ENCODE data around the gene SH3GL3. TPM values are rescaled to one million over a fixed set of nuclear protein-coding genes. Genes with fewer than 3 reads are reported as not detected.

SH3GL3 gene
- total RNA-seq, 1 donor from 2014 or later, result 2.8 TPM

DNA sequence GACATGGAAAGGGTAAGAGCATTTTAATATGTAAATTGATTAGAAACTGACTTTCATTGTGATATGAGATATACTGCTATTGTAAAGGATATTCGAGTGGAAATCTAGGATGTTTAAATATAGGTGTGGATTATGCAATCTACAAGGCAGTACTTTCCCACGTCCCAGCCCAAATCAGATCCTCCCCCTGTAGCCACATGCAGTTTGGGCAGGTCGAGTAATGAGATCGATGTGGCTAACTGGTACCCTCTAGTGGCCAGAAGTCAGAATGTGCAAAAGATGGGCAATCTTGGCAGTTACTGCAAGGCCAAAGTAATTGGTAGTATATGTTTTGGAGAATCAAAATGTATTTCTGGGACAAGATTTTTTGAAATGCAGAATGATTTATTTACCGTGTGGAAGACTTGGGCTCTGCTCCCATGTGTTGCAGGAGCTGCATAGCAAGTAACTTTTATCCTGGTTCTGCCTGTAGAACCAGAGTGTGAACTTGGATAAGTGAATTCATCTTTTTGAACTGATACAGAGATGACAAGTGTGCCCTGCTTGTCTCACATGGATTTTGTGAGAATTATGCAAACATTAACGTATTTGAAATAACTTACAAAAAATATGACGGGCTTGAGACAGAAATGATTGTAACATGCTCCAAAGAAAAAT is 112.3 kb downstream of the SH3GL3 start:
- no peak overlapping the region for H3K4me3 Mint-ChIP-seq (ENCODE audit: unreplicated experiment)
- TF ChIP-seq, protein P1, sequence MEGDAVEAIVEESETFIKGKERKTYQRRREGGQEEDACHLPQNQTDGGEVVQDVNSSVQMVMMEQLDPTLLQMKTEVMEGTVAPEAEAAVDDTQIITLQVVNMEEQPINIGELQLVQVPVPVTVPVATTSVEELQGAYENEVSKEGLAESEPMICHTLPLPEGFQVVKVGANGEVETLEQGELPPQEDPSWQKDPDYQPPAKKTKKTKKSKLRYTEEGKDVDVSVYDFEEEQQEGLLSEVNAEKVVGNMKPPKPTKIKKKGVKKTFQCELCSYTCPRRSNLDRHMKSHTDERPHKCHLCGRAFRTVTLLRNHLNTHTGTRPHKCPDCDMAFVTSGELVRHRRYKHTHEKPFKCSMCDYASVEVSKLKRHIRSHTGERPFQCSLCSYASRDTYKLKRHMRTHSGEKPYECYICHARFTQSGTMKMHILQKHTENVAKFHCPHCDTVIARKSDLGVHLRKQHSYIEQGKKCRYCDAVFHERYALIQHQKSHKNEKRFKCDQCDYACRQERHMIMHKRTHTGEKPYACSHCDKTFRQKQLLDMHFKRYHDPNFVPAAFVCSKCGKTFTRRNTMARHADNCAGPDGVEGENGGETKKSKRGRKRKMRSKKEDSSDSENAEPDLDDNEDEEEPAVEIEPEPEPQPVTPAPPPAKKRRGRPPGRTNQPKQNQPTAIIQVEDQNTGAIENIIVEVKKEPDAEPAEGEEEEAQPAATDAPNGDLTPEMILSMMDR (IDR thresholded peaks at IDR 0.05; ENCODE audit: partially characterized antibody, unreplicated experiment), result peak; percentile 89
- DNase-seq, result peak; percentile 62
- no peaks in the 10 kb centered on the region for H3K36me3 Mint-ChIP-seq (ENCODE audit: unreplicated experiment)
- H3K27me3 Mint-ChIP-seq (ENCODE audit: unreplicated experiment), result no peaks in the 10 kb centered on the region
- no peaks in the 10 kb centered on the region for H3K9me3 Mint-ChIP-seq (ENCODE audit: unreplicated experiment)
- no peaks in the 10 kb centered on the region for H3K4me1 Mint-ChIP-seq (ENCODE audit: low read depth, unreplicated experiment)
- H3K27ac Mint-ChIP-seq (ENCODE audit: unreplicated experiment), result no peak overlapping the region

GRCh38 chr15:83561661-83562060 is 114.5 kb downstream of the SH3GL3 start:
- H3K4me3 Mint-ChIP-seq (ENCODE audit: unreplicated experiment), result no peak overlapping the region
- no peak overlapping the region for H3K27ac Mint-ChIP-seq (ENCODE audit: unreplicated experiment)
- no peak for DNase-seq
- H3K36me3 Mint-ChIP-seq (ENCODE audit: unreplicated experiment), result no peaks in the 10 kb centered on the region
- H3K27me3 Mint-ChIP-seq (ENCODE audit: unreplicated experiment), result no peaks in the 10 kb centered on the region
- peaks cover 2% of the 10 kb centered on the region for H3K9me3 Mint-ChIP-seq (ENCODE audit: unreplicated experiment)
- TF ChIP-seq, protein P1 (IDR thresholded peaks at IDR 0.05; ENCODE audit: partially characterized antibody, unreplicated experiment), result no peak
- H3K4me1 Mint-ChIP-seq (ENCODE audit: low read depth, unreplicated experiment), result no peaks in the 10 kb centered on the region

DNA sequence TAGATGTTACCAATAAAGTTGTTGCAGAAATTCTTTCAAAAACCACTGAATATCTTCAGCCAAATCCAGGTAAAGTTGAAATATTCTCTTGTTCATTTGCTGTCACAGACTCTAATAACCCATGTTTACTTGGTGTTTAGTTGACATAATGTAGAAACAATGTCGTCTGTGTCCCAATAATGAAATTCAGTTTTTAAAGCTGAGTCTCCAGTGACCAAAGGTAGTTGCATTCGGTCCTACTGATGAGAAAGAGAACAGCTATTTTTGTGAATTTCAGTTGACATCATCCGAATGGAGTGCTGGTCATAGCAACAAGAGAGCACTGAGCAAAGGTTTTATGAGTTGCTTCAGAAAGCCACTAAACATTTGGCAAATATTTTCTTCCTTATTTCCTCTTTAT is 118.0 kb downstream of the SH3GL3 start:
- no peak overlapping the region for H3K4me3 Mint-ChIP-seq (ENCODE audit: unreplicated experiment)
- H3K27me3 Mint-ChIP-seq (ENCODE audit: unreplicated experiment), result no peaks in the 10 kb centered on the region
- H3K27ac Mint-ChIP-seq (ENCODE audit: unreplicated experiment), result no peak overlapping the region
- H3K4me1 Mint-ChIP-seq (ENCODE audit: low read depth, unreplicated experiment), result no peaks in the 10 kb centered on the region
- H3K9me3 Mint-ChIP-seq (ENCODE audit: unreplicated experiment), result peaks cover 2% of the 10 kb centered on the region
- TF ChIP-seq, protein P1 (IDR thresholded peaks at IDR 0.05; ENCODE audit: partially characterized antibody, unreplicated experiment), result no peak
- H3K36me3 Mint-ChIP-seq (ENCODE audit: unreplicated experiment), result no peaks in the 10 kb centered on the region
- no peak for DNase-seq

DNA sequence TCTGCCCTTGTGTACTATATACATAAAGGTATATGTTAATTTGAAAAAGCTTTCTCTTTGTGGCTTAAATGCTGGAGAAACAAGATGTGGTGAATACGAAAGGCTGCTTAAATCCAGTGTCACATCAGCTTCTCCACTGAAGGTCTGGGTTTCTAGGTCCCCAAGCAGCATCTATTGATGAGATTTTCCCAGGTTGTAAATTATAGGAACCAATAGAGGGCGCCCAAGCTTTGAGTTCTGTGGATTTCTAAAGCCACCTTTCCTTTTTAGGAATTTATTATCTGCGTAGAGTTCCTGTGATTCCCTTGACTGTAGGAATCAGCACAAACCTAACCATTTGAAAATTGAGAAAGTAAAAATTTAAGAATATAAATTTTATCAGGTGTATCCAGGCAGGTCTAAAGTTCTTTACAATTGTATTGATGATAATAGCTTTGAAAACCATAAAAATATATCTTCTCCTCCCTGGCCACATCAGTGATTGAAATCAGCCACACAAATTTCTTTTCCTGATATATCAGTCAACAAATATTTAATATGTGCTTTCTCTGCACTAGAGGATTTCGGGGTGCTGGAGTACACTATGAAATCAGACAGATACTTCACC is 118.5 kb downstream of the SH3GL3 start:
- Mint-ChIP-seq H3K9me3 (ENCODE audit: unreplicated experiment) (peaks cover 2% of the 10 kb centered on the region), H3K4me3 (ENCODE audit: unreplicated experiment) (no peak overlapping the region), H3K36me3 (ENCODE audit: unreplicated experiment) (no peaks in the 10 kb centered on the region), H3K27me3 (ENCODE audit: unreplicated experiment) (no peaks in the 10 kb centered on the region), H3K4me1 (ENCODE audit: low read depth, unreplicated experiment) (no peaks in the 10 kb centered on the region), H3K27ac (ENCODE audit: unreplicated experiment) (no peak overlapping the region)
- DNase-seq, result no peak
- TF ChIP-seq, protein P1 (IDR thresholded peaks at IDR 0.05; ENCODE audit: partially characterized antibody, unreplicated experiment), result peak; percentile 76

DNA sequence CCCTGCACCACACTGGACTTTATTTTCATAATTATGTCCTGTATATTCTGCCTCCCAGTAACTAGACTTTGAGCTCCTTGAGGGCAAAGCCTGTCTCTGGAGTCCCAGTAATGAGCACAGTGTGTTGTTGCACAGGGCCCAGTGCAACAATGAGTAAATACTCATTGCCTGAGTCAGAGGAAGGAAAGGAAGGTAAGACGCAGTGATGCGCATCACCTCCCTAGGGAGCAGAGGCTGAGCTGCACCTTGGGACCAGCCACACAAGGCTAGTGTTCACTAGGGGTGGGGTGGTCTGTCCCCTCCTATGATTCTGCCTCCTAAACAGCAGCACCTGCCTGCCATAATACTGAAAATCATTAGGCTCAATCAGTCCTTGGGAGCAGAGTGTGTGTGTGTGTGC is 120.2 kb downstream of the SH3GL3 start:
- H3K9me3 Mint-ChIP-seq (ENCODE audit: unreplicated experiment), result peaks cover 2% of the 10 kb centered on the region
- H3K36me3 Mint-ChIP-seq (ENCODE audit: unreplicated experiment), result no peaks in the 10 kb centered on the region
- no peak for DNase-seq
- no peak overlapping the region for H3K4me3 Mint-ChIP-seq (ENCODE audit: unreplicated experiment)
- H3K4me1 Mint-ChIP-seq (ENCODE audit: low read depth, unreplicated experiment), result no peaks in the 10 kb centered on the region
- TF ChIP-seq, protein P1 (IDR thresholded peaks at IDR 0.05; ENCODE audit: partially characterized antibody, unreplicated experiment), result no peak
- no peak overlapping the region for H3K27ac Mint-ChIP-seq (ENCODE audit: unreplicated experiment)
- H3K27me3 Mint-ChIP-seq (ENCODE audit: unreplicated experiment), result no peaks in the 10 kb centered on the region

All from glutamatergic neuron (in vitro differentiated cells).